SK-MEL-5 (cell line): ENCODE data around the gene GRAMD4. TPM values are rescaled to one million over a fixed set of nuclear protein-coding genes. Genes with fewer than 3 reads are reported as not detected.

ENCODE experiments used
- DNase-seq: peaks from one replicate; pipeline ENCODE4 v3.0.0-alpha.2; 2016; ENCODE audit warnings: low read depth, low spot score
- in situ Hi-C: cut with HindIII; loops from 2 replicates; pipeline ENCODE4 v1.10.0; 2016; ENCODE audit warnings: low sequenced_read_pairs, high pct_unique_total_duplicates, low pct_unique_long_range_greater_than_20kb
- total RNA-seq: library from RNA; depleted of rRNA; stranded (reverse); fragments of >200 nt; shearing (Covaris generic); gene quantifications from 2 replicates; pipeline ENCODE4 v1.2.3, GENCODE V29; 2014

The GRAMD4 gene
- total RNA-seq, 1 experiment from 2014 or later, result 148 TPM

- in situ Hi-C loops, result no loop called here
- DNase-seq, result no peak
Measured at GRCh38 chr22:46580940-46581537, 39.1 kb upstream of the GRAMD4 start.

GRCh38 chr22:46581538-46582244 is 38.5 kb upstream of the GRAMD4 start:
- in situ Hi-C loops, result no loop called here
- DNase-seq, result no peak

GRCh38 chr22:46582281-46582933 is 37.8 kb upstream of the GRAMD4 start:
- DNase-seq, result no peak
- in situ Hi-C loops, result no loop called here

GRCh38 chr22:46583571-46583970 is 36.6 kb upstream of the GRAMD4 start:
- in situ Hi-C loops, result no loop called here
- no peak for DNase-seq

- DNase-seq, result no peak
- in situ Hi-C loops, result no loop called here
Measured at GRCh38 chr22:46584081-46584921, 35.9 kb upstream of the GRAMD4 start.

- in situ Hi-C loops, result no loop called here
Measured at GRCh38 chr22:46585340-46586122, 34.7 kb upstream of the GRAMD4 start.

GRCh38 chr22:46586123-46586519 is 34.1 kb upstream of the GRAMD4 start:
- DNase-seq, result no peak
- in situ Hi-C loops, result no loop called here

More at GRCh38 chr22:46585340-46586122, 34.7 kb upstream of the GRAMD4 start:
- no peak for DNase-seq

GRCh38 chr22:46586531-46587011 is 33.6 kb upstream of the GRAMD4 start:
- in situ Hi-C loops, result no loop called here
- DNase-seq, result no peak

- in situ Hi-C loops, result no loop called here
- no peak for DNase-seq
Measured at GRCh38 chr22:46587061-46587460, 33.1 kb upstream of the GRAMD4 start.

- no peak for DNase-seq
- in situ Hi-C loops, result no loop called here
Measured at GRCh38 chr22:46587492-46588278, 32.5 kb upstream of the GRAMD4 start.

- in situ Hi-C loops, result no loop called here
- no peak for DNase-seq
Measured at GRCh38 chr22:46588279-46589140, 31.7 kb upstream of the GRAMD4 start.

- in situ Hi-C loops, result no loop called here
- DNase-seq, result no peak
Measured at GRCh38 chr22:46589141-46589748, 30.9 kb upstream of the GRAMD4 start.

- in situ Hi-C loops, result no loop called here
- no peak for DNase-seq
Measured at GRCh38 chr22:46589871-46590271, 30.3 kb upstream of the GRAMD4 start.

- in situ Hi-C loops, result no loop called here
- DNase-seq, result no peak
Measured at GRCh38 chr22:46590334-46590733, 29.9 kb upstream of the GRAMD4 start.

- no peak for DNase-seq
Measured at GRCh38 chr22:46591930-46592329, 28.3 kb upstream of the GRAMD4 start.

More at GRCh38 chr22:46591930-46592329, 28.3 kb upstream of the GRAMD4 start:
- in situ Hi-C loops, result no loop called here
